Hindlimb muscle (tissue), 1 donor: ENCODE measurements around the gene BCAS3. TPM values are rescaled to one million over a fixed set of nuclear protein-coding genes. Genes with fewer than 3 reads are reported as not detected.

Experiments used
- DNase-seq: peaks from one replicate; pipeline ENCODE4 v3.0.0-alpha.2; 2013
- polyA plus RNA-seq: library from polyadenylated mRNA; unstranded; fragments of 120-200 nt; gene quantifications from one replicate; pipeline ENCODE4 v1.2.1, GENCODE V29; 2013; ENCODE audit not compliant: insufficient read length

Gene BCAS3
- polyA plus RNA-seq, 1 donor, result 9.2 TPM

GRCh38 chr17:61261001-61261637 is 583.5 kb downstream of the BCAS3 start:
- no peak for DNase-seq

DNA sequence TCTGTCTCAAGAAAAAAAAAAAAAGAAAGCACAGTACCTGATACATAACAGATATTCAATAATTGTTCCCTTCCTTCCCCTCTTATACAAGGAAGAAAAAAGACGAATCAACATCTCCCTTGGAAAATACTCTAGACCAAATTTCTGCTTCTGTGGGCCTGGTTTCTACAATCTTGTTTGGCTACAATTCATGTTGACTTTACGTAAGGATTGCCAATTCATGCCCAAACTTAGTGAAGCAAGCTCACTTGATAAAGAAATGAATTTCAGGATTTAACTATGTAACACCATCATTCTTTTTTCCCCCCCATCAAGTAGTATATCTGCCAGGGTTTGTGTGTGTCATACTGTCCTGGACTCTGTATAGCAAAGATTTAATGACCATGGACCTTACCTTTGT is 587.7 kb downstream of the BCAS3 start:
- no peak for DNase-seq

DNA sequence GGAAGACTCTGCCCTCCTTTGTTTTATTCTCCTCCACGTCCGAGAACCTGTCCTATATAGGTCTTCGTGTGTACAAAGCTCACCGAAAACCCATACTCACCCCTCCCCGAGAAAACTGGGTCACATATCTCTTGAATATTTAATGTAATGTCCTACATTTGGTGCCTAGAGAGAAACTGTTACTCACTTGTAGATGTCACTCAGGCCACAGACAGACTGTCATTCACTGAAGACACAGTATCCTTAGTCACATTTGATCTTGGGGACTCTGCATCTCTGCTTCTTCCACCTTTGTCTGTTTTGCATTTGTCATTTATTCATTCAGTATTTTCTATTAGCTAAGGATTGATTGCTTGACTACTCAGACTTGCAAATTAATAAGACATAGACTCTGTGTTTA is 590.2 kb downstream of the BCAS3 start:
- no peak for DNase-seq

GRCh38 chr17:61275395-61275794 is 597.7 kb downstream of the BCAS3 start:
- DNase-seq, result no peak

DNA sequence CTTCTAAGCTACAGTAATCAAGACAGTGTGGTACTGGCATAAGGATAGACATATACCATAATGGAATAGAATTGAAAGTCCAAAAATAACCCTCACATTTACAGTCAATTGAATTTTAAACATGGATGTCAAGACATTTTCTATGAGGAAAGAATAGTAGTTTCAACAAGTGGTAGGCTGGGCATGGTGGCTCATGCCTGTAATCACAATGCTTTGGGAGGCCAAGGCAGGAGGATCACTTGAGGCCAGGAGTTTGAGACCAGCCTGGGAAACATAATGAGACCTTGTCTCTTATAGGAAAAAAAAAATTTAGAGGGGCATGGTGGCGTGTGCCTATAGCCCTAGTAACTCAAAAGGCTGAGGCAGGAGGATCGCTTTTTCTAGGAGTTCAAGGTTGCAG is 599.2 kb downstream of the BCAS3 start:
- no peak for DNase-seq

- DNase-seq, result no peak
These were observed 602.0 kb downstream of the BCAS3 start for GRCh38 chr17:61279476-61280145.

DNA sequence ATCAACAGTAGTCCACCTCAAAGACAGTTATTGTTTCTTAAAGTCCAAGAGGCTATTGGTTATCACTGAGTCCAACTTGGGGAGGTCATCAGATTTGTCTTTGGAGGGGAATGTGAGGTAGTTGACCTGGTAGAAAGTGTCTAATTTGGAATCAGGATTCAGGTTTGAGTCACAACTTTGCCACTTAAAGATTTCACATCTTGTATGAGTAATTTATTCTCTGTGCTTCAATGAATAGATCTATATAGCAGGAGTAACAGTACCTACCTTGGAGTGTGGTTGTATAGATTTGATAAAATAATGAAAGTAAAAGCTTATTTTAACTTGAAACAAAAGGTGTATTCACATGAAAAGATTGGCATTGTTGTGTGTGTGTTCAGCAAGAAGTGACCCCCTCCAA is 602.7 kb downstream of the BCAS3 start:
- no peak for DNase-seq

GRCh38 chr17:61280851-61281250 is 603.2 kb downstream of the BCAS3 start:
- no peak for DNase-seq

DNA sequence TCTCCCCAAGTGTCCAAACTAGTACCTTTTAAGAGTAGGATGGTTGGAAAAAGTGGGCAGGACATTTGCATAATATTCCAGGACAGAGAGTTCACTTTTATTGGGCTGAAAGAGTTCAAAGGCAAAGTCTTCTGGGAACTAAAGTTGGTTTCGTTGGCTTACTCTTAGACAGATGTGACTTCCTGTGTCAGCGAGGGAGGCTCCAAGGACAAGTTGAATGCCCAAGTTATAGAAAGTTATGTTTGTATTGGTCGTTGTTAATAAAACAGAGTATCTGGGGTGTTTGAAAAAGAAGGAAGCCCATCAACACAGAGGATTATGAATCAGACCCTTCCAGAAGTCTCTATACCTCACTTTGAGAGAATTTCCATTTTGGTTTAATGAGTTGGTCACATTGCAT is 604.7 kb downstream of the BCAS3 start:
- no peak for DNase-seq

GRCh38 chr17:61283043-61283442 is 605.4 kb downstream of the BCAS3 start:
- DNase-seq, result no peak

DNA sequence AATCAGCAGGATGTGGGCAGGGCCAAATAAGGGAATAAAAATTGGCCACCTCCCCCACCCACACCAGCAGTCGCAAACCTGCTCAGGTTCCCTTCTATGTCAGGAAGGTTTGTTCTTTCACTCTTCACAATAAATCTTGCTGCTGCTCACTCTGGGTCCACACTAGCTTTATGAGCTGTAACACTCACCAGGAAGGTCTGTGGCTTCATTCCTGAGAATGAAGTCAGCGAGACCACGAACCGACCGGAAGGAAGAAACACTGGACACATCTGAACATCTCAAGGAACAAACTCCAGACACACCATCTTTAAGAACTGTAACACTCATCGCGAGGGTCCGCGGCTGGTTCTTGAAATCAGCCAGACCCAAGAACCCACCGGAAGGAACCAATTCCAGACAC is 606.5 kb downstream of the BCAS3 start:
- no peak for DNase-seq

DNA sequence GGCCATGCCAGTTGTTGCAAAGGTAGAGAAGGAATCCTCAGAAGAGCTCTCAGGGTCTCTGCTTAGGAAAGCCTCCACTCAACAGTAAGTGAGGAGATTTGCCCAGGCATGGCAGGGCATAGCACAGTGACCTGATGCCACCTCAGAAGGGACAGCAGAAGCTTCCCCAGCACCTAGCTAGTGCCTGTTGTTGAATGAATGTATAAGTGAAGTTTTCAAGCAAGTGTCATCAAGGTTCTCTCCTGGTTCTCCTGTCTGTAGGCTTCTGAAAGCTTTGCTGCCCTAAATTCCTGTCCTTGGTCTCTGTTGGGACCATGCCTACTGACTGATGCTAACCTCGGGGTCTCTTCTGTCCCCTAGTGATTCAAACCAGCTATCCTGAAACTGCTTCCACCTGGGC is 607.1 kb downstream of the BCAS3 start:
- DNase-seq, result no peak

GRCh38 chr17:61285526-61286320 is 608.1 kb downstream of the BCAS3 start:
- DNase-seq, result no peak

DNA sequence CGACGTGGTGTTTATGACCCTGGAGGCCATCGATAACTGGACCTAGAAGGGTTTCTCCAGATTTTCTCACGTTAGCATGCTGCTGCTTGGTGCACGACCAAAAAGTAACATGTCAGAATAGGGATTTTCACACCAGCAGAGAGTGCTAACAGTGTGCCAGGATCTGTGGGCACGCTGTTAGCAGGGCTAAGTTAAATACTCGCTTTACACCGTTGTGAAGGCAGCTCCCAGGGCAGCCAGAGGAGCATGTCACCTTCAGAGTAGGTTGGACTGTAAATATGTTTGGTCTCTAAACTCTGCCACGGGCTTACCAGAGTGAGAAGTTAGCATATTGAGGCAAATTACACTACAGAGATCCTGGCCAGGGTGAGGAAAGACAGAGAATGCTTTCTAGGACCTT is 608.8 kb downstream of the BCAS3 start:
- DNase-seq, result no peak

DNA sequence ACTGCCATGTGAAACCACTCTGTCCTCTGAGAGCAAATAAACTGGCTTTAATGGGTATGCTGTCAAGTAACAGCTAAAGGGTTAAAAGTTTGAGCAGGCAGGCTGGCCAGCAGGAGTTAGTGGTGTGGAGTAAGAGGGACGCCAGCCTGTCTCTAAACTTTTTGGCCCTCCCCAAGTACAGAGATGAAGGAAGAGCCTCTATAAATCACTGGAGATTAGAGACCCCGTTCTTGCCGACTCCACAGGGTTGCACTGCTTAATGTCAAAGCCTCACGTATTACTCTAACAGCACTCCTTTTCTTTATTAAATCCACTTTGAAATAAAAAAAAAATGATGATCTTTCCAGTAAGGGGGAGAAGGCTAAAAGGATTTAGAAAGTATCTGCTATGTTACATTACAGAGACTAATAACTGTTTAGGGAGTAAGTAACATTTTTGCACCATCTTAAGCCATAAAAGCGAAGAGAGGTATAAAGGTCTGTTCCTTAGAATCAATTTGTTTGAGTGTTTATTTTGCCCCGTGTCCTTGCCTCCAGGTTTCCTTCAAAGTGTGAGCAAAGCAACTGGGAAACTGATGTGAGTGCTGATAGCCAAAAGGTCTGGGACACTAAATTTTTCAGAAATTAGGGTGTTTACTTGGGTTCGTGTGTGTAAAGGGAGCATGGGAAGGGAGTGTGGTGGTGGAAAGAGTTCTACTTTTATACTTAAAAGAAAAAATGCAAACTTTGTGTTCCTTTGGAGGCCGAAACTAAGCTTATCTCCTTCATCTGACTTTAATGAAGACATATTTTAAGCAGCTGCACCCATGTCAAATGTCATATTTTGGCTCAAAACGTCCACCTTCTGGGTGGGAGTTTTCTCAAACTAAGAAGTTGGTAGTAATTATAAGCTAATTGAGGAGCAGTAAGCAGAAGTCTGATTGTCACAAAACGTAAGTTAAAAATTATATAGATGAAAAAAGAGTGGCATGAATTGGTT is 612.0 kb downstream of the BCAS3 start:
- no peak for DNase-seq

DNA sequence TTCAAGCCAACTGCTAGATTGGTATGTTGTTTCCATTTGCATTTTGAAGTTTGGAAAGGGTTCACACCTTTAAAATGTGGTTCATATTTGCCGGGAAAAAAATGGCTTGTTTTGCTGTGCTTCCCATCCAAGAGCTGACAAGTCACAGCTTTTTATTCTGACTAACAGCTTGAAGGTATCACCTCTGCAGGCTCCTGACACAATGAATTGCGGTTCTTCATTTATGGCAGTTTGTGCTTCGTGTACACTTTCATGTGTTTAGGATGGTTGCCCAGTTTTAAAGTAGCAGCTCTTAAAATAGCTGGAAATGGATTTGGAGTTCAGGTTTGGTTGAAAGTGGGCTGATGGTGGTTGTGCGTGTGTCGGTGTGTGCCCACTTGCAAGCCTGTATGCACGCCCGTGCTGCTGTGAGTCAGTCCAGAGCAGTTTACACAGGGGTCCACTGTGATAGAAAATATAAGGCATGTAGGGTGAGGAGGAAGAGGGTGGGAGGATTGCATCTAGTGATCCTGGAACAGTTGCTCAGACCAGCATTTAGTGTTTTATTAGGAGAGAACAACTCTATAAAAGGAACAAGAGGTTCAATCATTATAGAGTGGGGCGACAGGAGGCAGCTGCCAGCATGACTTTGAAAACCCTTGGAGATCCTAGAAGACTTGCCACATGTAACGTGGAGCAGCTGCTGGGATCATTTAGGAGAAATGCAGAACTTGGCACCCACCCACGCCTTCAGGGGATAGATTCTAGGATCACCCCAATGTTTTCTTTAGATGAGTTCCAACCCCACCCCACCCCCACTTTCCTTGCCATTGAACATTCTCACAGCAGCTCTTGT is 614.0 kb downstream of the BCAS3 start:
- no peak for DNase-seq

- no peak for DNase-seq
These were observed 616.6 kb downstream of the BCAS3 start for GRCh38 chr17:61294286-61294685.

GRCh38 chr17:61294777-61295176 is 617.1 kb downstream of the BCAS3 start:
- no peak for DNase-seq

GRCh38 chr17:61296058-61296457 is 618.4 kb downstream of the BCAS3 start:
- DNase-seq, result no peak

- no peak for DNase-seq
These were observed 622.2 kb downstream of the BCAS3 start for GRCh38 chr17:61299517-61300513.
